MM.1S (cell line): Measurements from ENCODE around the gene TBC1D32.

Source experiments
- EZH2 ChIP-seq: fragments of 300-600 bp; sonication (generic); optimal IDR thresholded peaks from 2 replicates; pipeline ENCODE3; 2017; ENCODE audit warnings: low read depth, mild to moderate bottlenecking, antibody characterized with exemption, low read length, mixed read lengths
- EZH2phosphoT487 ChIP-seq: fragments of 300-600 bp; sonication (generic); IDR thresholded peaks from 2 replicates; pipeline ENCODE4 v1.6.1; 2018; ENCODE audit warnings: antibody characterized with exemption, low read length
- TF ChIP-seq, protein P1 (sequence below): fragments of 300-600 bp; sonication (generic); IDR thresholded peaks from 2 replicates; pipeline ENCODE4 v1.5.1; 2016; ENCODE audit warnings: antibody characterized with exemption, low read length, mixed read lengths

DNA sequence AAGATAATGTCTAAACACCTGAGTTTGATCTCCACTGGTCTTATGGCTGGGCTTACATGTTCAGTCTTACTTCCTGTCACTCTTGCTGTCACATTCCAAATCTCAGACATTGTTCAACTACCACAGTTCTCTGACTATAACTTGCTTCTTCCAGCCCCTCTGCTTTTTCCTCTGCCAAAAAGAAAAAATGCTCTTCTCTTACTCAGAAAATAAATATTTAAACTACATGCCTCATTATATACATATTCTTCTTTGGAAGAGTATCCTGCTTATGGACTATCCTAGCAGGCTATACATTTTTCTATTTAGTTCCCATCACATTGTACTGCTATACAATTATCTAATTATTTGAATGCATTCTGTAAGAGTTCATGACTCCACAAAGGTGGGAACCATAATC, 175.4 kb downstream of the TBC1D32 start:
- TF ChIP-seq, protein P1, sequence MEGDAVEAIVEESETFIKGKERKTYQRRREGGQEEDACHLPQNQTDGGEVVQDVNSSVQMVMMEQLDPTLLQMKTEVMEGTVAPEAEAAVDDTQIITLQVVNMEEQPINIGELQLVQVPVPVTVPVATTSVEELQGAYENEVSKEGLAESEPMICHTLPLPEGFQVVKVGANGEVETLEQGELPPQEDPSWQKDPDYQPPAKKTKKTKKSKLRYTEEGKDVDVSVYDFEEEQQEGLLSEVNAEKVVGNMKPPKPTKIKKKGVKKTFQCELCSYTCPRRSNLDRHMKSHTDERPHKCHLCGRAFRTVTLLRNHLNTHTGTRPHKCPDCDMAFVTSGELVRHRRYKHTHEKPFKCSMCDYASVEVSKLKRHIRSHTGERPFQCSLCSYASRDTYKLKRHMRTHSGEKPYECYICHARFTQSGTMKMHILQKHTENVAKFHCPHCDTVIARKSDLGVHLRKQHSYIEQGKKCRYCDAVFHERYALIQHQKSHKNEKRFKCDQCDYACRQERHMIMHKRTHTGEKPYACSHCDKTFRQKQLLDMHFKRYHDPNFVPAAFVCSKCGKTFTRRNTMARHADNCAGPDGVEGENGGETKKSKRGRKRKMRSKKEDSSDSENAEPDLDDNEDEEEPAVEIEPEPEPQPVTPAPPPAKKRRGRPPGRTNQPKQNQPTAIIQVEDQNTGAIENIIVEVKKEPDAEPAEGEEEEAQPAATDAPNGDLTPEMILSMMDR: no peak
- TF ChIP-seq EZH2 (no peak), EZH2phosphoT487 (no peak)
